Measurements from ENCODE around the gene OPN1MW2. TPM values are rescaled to one million over a fixed set of nuclear protein-coding genes. Genes with fewer than 3 reads are reported as not detected.
"Not testable (repeated sequence)": the region's sequence is repeated elsewhere in the genome, so short reads cannot be mapped to it uniquely, and the experiment has no call there.

OPN1MW2 gene
- total and polyA plus RNA-seq, 8 donors, result not detected

- H3K4me3 ChIP-seq; H3K27ac ChIP-seq; H3K9me3 ChIP-seq; H3K36me3 ChIP-seq; H3K27me3 ChIP-seq; ATAC-seq; H3K4me1 ChIP-seq; intact Hi-C loops (cut with DNase I); DNase-seq: not testable (repeated sequence)
These were observed 11.9 kb downstream of the OPN1MW2 start for GRCh38 chrX:154231443-154231842.

- intact Hi-C loops (cut with DNase I); H3K27me3 ChIP-seq; H3K9me3 ChIP-seq; H3K4me1 ChIP-seq; H3K27ac ChIP-seq; H3K4me3 ChIP-seq; H3K36me3 ChIP-seq; ATAC-seq; DNase-seq: not testable (repeated sequence)
These were observed 14.1 kb downstream of the OPN1MW2 start for GRCh38 chrX:154233620-154234019.

GRCh38 chrX:154238939-154239559, 19.5 kb downstream of the OPN1MW2 start:
- H3K4me1 ChIP-seq; intact Hi-C loops (cut with DNase I); ATAC-seq; DNase-seq; H3K4me3 ChIP-seq; H3K27me3 ChIP-seq; H3K36me3 ChIP-seq; H3K9me3 ChIP-seq; H3K27ac ChIP-seq: not testable (repeated sequence)

- H3K4me3 ChIP-seq; ATAC-seq; H3K27ac ChIP-seq; DNase-seq; H3K36me3 ChIP-seq; intact Hi-C loops (cut with DNase I); H3K27me3 ChIP-seq; H3K9me3 ChIP-seq; H3K4me1 ChIP-seq: not testable (repeated sequence)
These were observed 20.5 kb downstream of the OPN1MW2 start for GRCh38 chrX:154239982-154240503.

GRCh38 chrX:154247377-154248045, 28.0 kb downstream of the OPN1MW2 start:
- H3K27me3 ChIP-seq; DNase-seq; H3K36me3 ChIP-seq; intact Hi-C loops (cut with DNase I); H3K4me3 ChIP-seq; H3K9me3 ChIP-seq; H3K27ac ChIP-seq; H3K4me1 ChIP-seq: not testable (repeated sequence)
- peak; percentile 91 for ATAC-seq

GRCh38 chrX:154248076-154248475, 28.5 kb downstream of the OPN1MW2 start:
- H3K36me3 ChIP-seq; intact Hi-C loops (cut with DNase I); H3K4me1 ChIP-seq; H3K27me3 ChIP-seq; H3K4me3 ChIP-seq; H3K27ac ChIP-seq; ATAC-seq; DNase-seq; H3K9me3 ChIP-seq: not testable (repeated sequence)

- H3K36me3 ChIP-seq; ATAC-seq; H3K4me3 ChIP-seq; H3K27me3 ChIP-seq; DNase-seq; intact Hi-C loops (cut with DNase I); H3K9me3 ChIP-seq; H3K4me1 ChIP-seq; H3K27ac ChIP-seq: not testable (repeated sequence)
These were observed 37.7 kb downstream of the OPN1MW2 start, which contains the start of gene OPN1MW3 for GRCh38 chrX:154257282-154257681. Gene OPN1MW3 (plus strand): TSS chrX:154257582. CDS start chrX:154257620, 38 bp downstream.

GRCh38 chrX:154258711-154259110, 39.2 kb downstream of the OPN1MW2 start:
- H3K36me3 ChIP-seq; H3K27ac ChIP-seq; DNase-seq; intact Hi-C loops (cut with DNase I); H3K27me3 ChIP-seq; ATAC-seq; H3K9me3 ChIP-seq; H3K4me1 ChIP-seq; H3K4me3 ChIP-seq: not testable (repeated sequence)

GRCh38 chrX:154263072-154263471, 43.5 kb downstream of the OPN1MW2 start:
- H3K36me3 ChIP-seq; H3K27ac ChIP-seq; ATAC-seq; H3K4me1 ChIP-seq; H3K27me3 ChIP-seq; H3K9me3 ChIP-seq; H3K4me3 ChIP-seq; DNase-seq; intact Hi-C loops (cut with DNase I): not testable (repeated sequence)

- H3K27me3 ChIP-seq; H3K36me3 ChIP-seq; H3K4me3 ChIP-seq; H3K4me1 ChIP-seq; ATAC-seq; DNase-seq; H3K9me3 ChIP-seq; H3K27ac ChIP-seq; intact Hi-C loops (cut with DNase I): not testable (repeated sequence)
These were observed 49.7 kb downstream of the OPN1MW2 start for GRCh38 chrX:154269245-154269644.

Other genes starting within 250 kb of the OPN1MW2 start
- gene HCFC1, start 247.9 kb upstream of the OPN1MW2 start, total RNA-seq, result 10 to 100 TPM; 46.6 to 58.1 TPM
- gene HCFC1, start 247.9 kb upstream of the OPN1MW2 start, polyA plus RNA-seq (ENCODE audit: insufficient read length in 6 of 6), result 10 to 100 TPM; 28.4 to 47.6 (median 41.7) TPM
- 10 to 100 TPM in 1 of 2 donors, 1 to 10 TPM in 1; 8.8 to 13.5 TPM for gene TMEM187, start 247.0 kb upstream of the OPN1MW2 start, total RNA-seq
- 1 to 10 TPM; 3.9 to 7.9 (median 5.8) TPM for gene TMEM187, start 247.0 kb upstream of the OPN1MW2 start, polyA plus RNA-seq (ENCODE audit: insufficient read length in 6 of 6)
- gene IRAK1, start 199.9 kb upstream of the OPN1MW2 start, total RNA-seq, result 100 to 1,000 TPM in 1 of 2 donors, 10 to 100 TPM in 1; 92.1 to 172 TPM
- 10 to 100 TPM; 52.2 to 74.6 (median 62.5) TPM for gene IRAK1, start 199.9 kb upstream of the OPN1MW2 start, polyA plus RNA-seq (ENCODE audit: insufficient read length in 6 of 6)
- 10 to 100 TPM; 36.2 to 47.1 TPM for gene MECP2, start 122.0 kb upstream of the OPN1MW2 start, total RNA-seq
- gene MECP2, start 122.0 kb upstream of the OPN1MW2 start, polyA plus RNA-seq (ENCODE audit: insufficient read length in 6 of 6), result 10 to 100 TPM; 25.5 to 36.6 (median 29.5) TPM
- not detected for gene OPN1LW, start 75.5 kb upstream of the OPN1MW2 start, total RNA-seq
- gene OPN1LW, start 75.5 kb upstream of the OPN1MW2 start, polyA plus RNA-seq (ENCODE audit: insufficient read length in 6 of 6), result not detected
- gene OPN1MW, start 37.2 kb upstream of the OPN1MW2 start, total RNA-seq, result not detected
- not detected for gene OPN1MW, start 37.2 kb upstream of the OPN1MW2 start, polyA plus RNA-seq (ENCODE audit: insufficient read length in 6 of 6)
- not detected for gene OPN1MW3, start 37.8 kb downstream of the OPN1MW2 start, total RNA-seq
- gene OPN1MW3, start 37.8 kb downstream of the OPN1MW2 start, polyA plus RNA-seq (ENCODE audit: insufficient read length in 6 of 6), result not detected
- not detected for gene TEX28, start 75.4 kb downstream of the OPN1MW2 start, total RNA-seq
- gene TEX28, start 75.4 kb downstream of the OPN1MW2 start, polyA plus RNA-seq (ENCODE audit: insufficient read length in 6 of 6), result not detected
- gene TKTL1, start 76.0 kb downstream of the OPN1MW2 start, total RNA-seq, result under 1 TPM in 1 of 2 donors, not detected in 1; 0.47 TPM
- under 1 TPM; 0.27 to 0.52 (median 0.37) TPM for gene TKTL1, start 76.0 kb downstream of the OPN1MW2 start, polyA plus RNA-seq (ENCODE audit: insufficient read length in 6 of 6)
- gene FLNA, start 154.9 kb downstream of the OPN1MW2 start, total RNA-seq, result 1,000 to 10,000 TPM; 1,139 to 1,793 TPM
- 100 to 1,000 TPM; 434 to 671 (median 559) TPM for gene FLNA, start 154.9 kb downstream of the OPN1MW2 start, polyA plus RNA-seq (ENCODE audit: insufficient read length in 6 of 6)
- 10 to 100 TPM; 50.1 to 56.6 TPM for gene EMD, start 159.5 kb downstream of the OPN1MW2 start, total RNA-seq
- 10 to 100 TPM; 55.4 to 77.1 (median 66.3) TPM for gene EMD, start 159.5 kb downstream of the OPN1MW2 start, polyA plus RNA-seq (ENCODE audit: insufficient read length in 6 of 6)
- gene RPL10, start 178.6 kb downstream of the OPN1MW2 start, total RNA-seq, result 1,000 to 10,000 TPM; 2,309 to 2,455 TPM
- gene RPL10, start 178.6 kb downstream of the OPN1MW2 start, polyA plus RNA-seq (ENCODE audit: insufficient read length in 6 of 6), result 1,000 to 10,000 TPM; 4,648 to 5,478 (median 4,971) TPM
- gene DNASE1L1, start 189.5 kb downstream of the OPN1MW2 start, total RNA-seq, result 10 to 100 TPM; 34.7 to 36.1 TPM
- gene DNASE1L1, start 189.5 kb downstream of the OPN1MW2 start, polyA plus RNA-seq (ENCODE audit: insufficient read length in 6 of 6), result 10 to 100 TPM in 4 of 6 donors, 1 to 10 TPM in 2; 8.8 to 11.3 (median 10.2) TPM
- 10 to 100 TPM; 34.7 to 45.5 TPM for gene TAFAZZIN, start 191.8 kb downstream of the OPN1MW2 start, total RNA-seq
- gene TAFAZZIN, start 191.8 kb downstream of the OPN1MW2 start, polyA plus RNA-seq (ENCODE audit: insufficient read length in 6 of 6), result 10 to 100 TPM; 33.9 to 44.8 (median 38.1) TPM
- 100 to 1,000 TPM; 139 to 168 TPM for gene ATP6AP1, start 208.9 kb downstream of the OPN1MW2 start, total RNA-seq
- gene ATP6AP1, start 208.9 kb downstream of the OPN1MW2 start, polyA plus RNA-seq (ENCODE audit: insufficient read length in 6 of 6), result 10 to 100 TPM; 89.4 to 99.8 (median 97.3) TPM
- 100 to 1,000 TPM; 107 to 108 TPM for gene GDI1, start 217.4 kb downstream of the OPN1MW2 start, total RNA-seq
- 100 to 1,000 TPM; 119 to 163 (median 137) TPM for gene GDI1, start 217.4 kb downstream of the OPN1MW2 start, polyA plus RNA-seq (ENCODE audit: insufficient read length in 6 of 6)
- gene FAM50A, start 224.4 kb downstream of the OPN1MW2 start, total RNA-seq, result 10 to 100 TPM; 72.6 to 82.1 TPM
- gene FAM50A, start 224.4 kb downstream of the OPN1MW2 start, polyA plus RNA-seq (ENCODE audit: insufficient read length in 6 of 6), result 10 to 100 TPM; 43.1 to 58.3 (median 46.4) TPM
- 10 to 100 TPM; 62.4 to 83.6 TPM for gene PLXNA3, start 238.5 kb downstream of the OPN1MW2 start, total RNA-seq
- 10 to 100 TPM; 48.7 to 77.9 (median 58.6) TPM for gene PLXNA3, start 238.5 kb downstream of the OPN1MW2 start, polyA plus RNA-seq (ENCODE audit: insufficient read length in 6 of 6)